GM21529 (cell line): ENCODE measurements around the gene ZDHHC1.
"Not testable (repeated sequence)": the region's sequence is repeated elsewhere in the genome, so short reads cannot be mapped to it uniquely, and the experiment has no call there.

ENCODE experiments used
- ATAC-seq: cut with Tn5 transposase; IDR thresholded peaks from one replicate; pipeline ENCODE4 v1.9.1; 2021; ENCODE audit not compliant: unreplicated experiment

ZDHHC1 gene

GRCh38 chr16:67378642-67379041 lies 37.6 kb downstream of the ZDHHC1 start:
- ATAC-seq: no peak

DNA sequence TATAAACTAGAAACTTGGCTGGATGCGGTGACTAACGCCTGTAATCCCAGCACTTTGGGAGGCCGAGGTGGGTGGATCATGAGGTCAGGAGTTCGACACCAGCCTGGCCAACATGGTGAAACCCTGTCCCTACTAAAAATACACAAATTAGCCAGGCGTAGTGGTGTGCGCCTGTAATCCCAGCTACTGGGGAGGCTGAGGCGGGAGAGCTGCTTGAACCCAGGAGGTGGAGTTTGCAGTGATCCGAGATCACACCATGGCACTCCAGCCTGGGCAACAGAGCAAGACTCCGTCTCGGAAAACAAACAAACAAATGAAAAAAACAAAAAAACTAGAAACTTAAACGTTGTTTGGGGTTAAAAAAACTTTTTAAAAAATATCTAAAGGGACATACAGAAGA lies 40.3 kb downstream of the ZDHHC1 start:
- ATAC-seq: not testable (repeated sequence)

DNA sequence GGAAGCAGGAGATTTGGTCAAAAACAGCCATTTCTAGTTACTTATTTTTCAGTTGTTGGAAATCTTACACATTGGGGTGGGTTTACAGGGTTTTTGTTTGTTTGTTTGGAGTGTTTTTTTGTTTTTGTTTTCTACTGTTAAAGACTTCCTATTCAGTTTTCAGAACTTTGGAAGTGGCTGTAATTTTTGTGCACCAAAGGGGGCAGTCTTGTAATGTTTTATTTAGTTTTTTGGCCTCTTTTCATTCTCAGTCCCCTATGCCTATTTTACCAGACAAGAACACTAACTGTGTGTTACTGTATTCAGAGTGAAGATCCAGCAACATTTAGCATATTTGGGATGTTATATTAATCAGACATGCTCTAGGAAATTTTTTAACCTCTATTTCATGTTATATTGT lies 43.6 kb downstream of the ZDHHC1 start:
- no peak for ATAC-seq

GRCh38 chr16:67370661-67371060 lies 45.6 kb downstream of the ZDHHC1 start:
- no peak for ATAC-seq

GRCh38 chr16:67364600-67365235 lies 51.6 kb downstream of the ZDHHC1 start:
- ATAC-seq: no peak

- ATAC-seq: no peak
These were observed 55.2 kb downstream of the ZDHHC1 start for GRCh38 chr16:67361038-67361437.

- ATAC-seq: not testable (repeated sequence)
These were observed 56.6 kb downstream of the ZDHHC1 start for GRCh38 chr16:67359540-67360269.

DNA sequence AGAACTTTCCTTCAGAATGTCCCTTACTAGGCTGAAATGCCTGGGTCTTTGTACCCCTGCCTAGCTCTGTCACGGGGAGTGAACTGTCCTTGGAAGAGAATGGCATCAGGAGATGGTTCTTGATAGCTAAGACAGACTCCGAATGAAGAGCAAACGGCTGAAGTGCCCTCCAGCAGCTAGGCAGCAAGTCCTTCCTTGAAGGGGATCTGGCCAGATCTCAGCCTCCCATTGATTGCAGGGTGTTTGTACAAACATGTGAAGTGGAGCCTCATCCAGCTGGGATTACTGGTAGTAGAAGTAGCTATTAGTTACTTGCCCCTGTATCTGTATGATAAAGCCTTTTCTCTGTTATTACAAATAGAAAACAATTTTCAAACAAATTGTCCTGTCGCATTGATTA lies 58.7 kb downstream of the ZDHHC1 start:
- ATAC-seq: no peak

GRCh38 chr16:67356396-67356795 lies 59.9 kb downstream of the ZDHHC1 start:
- no peak for ATAC-seq

- ATAC-seq: not testable (repeated sequence)
These were observed 63.8 kb downstream of the ZDHHC1 start for GRCh38 chr16:67352463-67352862.

DNA sequence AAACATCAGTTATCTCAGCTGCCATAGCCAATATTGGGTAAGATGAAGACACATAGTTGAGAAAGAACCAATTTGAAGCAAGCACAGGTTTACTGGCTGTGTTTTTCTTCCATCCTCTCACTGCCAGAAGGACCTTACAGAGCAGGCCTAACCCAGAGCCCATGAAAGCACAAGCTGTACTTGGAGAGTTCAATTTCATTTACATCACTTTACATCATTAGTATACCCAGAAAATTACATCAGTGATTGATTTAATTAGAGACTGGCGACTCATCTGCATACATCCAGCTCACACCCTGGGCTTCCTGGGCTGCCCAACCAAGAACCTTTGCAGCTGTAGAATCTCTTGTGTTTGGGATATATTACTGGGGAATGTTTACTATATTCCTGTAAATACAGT lies 66.0 kb downstream of the ZDHHC1 start:
- ATAC-seq: no peak

GRCh38 chr16:67349172-67349571 lies 67.1 kb downstream of the ZDHHC1 start:
- no peak for ATAC-seq

- no peak for ATAC-seq
These were observed 69.9 kb downstream of the ZDHHC1 start for GRCh38 chr16:67346341-67346740.

DNA sequence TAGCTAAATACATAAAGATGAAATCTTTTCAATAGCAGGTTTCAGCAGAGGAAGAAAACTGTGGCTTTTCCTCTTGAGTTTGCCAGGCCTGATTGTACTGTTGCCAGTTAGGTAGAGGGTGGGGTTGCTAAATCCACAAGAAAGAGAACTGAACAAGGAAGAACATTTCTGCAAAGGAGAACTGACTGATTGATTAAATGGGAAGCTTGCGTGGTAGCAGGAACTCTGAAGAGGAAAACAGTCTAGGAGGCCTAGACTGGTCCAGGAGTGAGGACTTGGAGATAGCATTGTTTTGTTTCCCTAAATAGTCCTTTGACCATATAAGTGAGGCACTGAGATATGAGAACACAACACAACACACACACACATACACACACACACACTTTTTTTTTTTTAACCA lies 70.9 kb downstream of the ZDHHC1 start:
- no peak for ATAC-seq
